ENCODE results near the gene MED15. TPM values are rescaled to one million over a fixed set of nuclear protein-coding genes. Genes with fewer than 3 reads are reported as not detected.

Gene MED15
- total RNA-seq, 1 experiment from 2014 or later: 59.3 TPM

DNA sequence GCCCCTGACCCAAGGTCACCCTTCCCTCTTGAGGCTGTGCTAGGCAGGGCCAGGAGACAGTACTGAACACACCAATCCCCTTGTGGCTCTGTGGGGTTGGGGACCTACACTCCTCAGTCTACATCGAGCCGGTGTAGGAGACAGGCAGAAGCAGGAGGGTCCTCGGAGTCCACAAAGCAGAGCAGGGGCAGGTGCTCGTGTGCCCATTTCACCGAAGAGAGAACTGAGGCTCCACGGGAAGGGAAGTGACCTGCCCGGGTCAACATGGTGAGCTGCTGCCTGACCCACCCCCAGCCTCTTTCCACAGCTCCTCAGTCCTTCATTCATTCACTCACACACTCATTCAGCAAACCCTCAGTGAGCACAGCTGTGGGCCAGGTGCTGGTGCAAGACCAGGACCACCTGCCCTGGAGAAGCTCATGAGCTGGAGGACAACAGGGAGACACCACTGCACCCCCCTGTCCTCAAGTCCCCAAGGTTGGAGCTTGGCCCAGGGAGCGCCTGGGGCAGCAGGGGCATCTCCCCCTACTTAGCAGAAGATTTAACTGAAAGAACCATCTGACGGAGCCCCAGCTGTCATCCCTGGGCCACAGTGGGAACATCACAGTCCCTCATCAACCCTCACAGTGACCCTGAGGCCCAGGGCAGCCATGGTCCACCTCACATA is 127.3 kb downstream of the MED15 start:
- DNase-seq (ENCODE audit: low read depth, low spot score) (no peak), ATAC-seq (no peak)
- no peaks in the 10 kb centered on the region for H3K9me3 ChIP-seq (ENCODE audit: control insufficient read depth, insufficient read depth, low read depth, low read length)
- in situ Hi-C loops (cut with HindIII; ENCODE audit: low pct_unique_long_range_greater_than_20kb, low sequenced_read_pairs): no loop called here
- ChIA-PET POLR2A (no interaction called here), CTCF (no interaction called here)
- H3K36me3 ChIP-seq (ENCODE audit: control insufficient read depth, insufficient read depth, low read length): no peaks in the 10 kb centered on the region
- H3K4me3 ChIP-seq (ENCODE audit: low read depth in 2 of 2, low read length in 2 of 2): no peak overlapping the region
- H3K27ac ChIP-seq (ENCODE audit: low read length): no peak overlapping the region
- no TSS peak for BruUV-seq (replicated peaks)
- no peak for TF ChIP-seq POLR2AphosphoS5 (IDR thresholded peaks at IDR 0.05; ENCODE audit: low read depth, low read length)
- TF ChIP-seq, protein P1, sequence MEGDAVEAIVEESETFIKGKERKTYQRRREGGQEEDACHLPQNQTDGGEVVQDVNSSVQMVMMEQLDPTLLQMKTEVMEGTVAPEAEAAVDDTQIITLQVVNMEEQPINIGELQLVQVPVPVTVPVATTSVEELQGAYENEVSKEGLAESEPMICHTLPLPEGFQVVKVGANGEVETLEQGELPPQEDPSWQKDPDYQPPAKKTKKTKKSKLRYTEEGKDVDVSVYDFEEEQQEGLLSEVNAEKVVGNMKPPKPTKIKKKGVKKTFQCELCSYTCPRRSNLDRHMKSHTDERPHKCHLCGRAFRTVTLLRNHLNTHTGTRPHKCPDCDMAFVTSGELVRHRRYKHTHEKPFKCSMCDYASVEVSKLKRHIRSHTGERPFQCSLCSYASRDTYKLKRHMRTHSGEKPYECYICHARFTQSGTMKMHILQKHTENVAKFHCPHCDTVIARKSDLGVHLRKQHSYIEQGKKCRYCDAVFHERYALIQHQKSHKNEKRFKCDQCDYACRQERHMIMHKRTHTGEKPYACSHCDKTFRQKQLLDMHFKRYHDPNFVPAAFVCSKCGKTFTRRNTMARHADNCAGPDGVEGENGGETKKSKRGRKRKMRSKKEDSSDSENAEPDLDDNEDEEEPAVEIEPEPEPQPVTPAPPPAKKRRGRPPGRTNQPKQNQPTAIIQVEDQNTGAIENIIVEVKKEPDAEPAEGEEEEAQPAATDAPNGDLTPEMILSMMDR (IDR thresholded peaks at IDR 0.05): no peak
- TF ChIP-seq, protein P2, sequence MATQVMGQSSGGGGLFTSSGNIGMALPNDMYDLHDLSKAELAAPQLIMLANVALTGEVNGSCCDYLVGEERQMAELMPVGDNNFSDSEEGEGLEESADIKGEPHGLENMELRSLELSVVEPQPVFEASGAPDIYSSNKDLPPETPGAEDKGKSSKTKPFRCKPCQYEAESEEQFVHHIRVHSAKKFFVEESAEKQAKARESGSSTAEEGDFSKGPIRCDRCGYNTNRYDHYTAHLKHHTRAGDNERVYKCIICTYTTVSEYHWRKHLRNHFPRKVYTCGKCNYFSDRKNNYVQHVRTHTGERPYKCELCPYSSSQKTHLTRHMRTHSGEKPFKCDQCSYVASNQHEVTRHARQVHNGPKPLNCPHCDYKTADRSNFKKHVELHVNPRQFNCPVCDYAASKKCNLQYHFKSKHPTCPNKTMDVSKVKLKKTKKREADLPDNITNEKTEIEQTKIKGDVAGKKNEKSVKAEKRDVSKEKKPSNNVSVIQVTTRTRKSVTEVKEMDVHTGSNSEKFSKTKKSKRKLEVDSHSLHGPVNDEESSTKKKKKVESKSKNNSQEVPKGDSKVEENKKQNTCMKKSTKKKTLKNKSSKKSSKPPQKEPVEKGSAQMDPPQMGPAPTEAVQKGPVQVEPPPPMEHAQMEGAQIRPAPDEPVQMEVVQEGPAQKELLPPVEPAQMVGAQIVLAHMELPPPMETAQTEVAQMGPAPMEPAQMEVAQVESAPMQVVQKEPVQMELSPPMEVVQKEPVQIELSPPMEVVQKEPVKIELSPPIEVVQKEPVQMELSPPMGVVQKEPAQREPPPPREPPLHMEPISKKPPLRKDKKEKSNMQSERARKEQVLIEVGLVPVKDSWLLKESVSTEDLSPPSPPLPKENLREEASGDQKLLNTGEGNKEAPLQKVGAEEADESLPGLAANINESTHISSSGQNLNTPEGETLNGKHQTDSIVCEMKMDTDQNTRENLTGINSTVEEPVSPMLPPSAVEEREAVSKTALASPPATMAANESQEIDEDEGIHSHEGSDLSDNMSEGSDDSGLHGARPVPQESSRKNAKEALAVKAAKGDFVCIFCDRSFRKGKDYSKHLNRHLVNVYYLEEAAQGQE (IDR thresholded peaks at IDR 0.05; ENCODE audit: insufficient read depth in 1 of 2, low read depth in 2 of 2, low read length in 1 of 2): no peak
- H3K27me3 ChIP-seq (ENCODE audit: control insufficient read depth, insufficient read depth, low read length): peaks cover 2% of the 10 kb centered on the region; the same call in 1 of the 2 replicates
- intact Hi-C loops (cut with micrococcal nuclease; ENCODE audit: unreplicated experiment): no loop called here
- no peaks in the 10 kb centered on the region for H3K4me1 ChIP-seq (ENCODE audit: control insufficient read depth, insufficient read depth, low read length)

DNA sequence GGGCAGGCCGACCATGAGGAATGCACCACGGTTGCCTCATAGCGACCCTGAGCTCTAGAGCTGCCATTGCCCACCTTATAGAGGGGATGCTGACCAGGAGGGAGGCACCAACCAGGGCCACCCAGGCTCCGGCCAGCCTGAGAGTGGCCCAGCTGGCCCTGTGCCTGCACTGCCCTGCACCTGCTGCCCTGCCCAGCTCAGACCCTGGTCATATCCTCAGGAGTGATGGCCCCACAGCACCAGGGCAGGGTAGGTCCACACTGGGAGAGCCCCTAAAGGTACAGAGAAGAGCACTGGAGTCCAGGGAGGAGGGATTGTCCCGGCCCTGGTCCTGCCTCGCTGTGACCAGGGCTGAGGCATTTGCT is 127.8 kb downstream of the MED15 start:
- TF ChIP-seq, protein P1 (IDR thresholded peaks at IDR 0.05): no peak
- TF ChIP-seq TCF7L2 (IDR thresholded peaks at IDR 0.05; ENCODE audit: low read depth, low read length): no peak
- TF ChIP-seq SIN3A (IDR thresholded peaks at IDR 0.05; ENCODE audit: borderline replicate concordance, insufficient read depth, low read depth, low read length): no peak
- TF ChIP-seq, protein P2 (IDR thresholded peaks at IDR 0.05; ENCODE audit: insufficient read depth in 1 of 2, low read depth in 2 of 2, low read length in 1 of 2): no peak
- TF ChIP-seq POLR2AphosphoS5 (IDR thresholded peaks at IDR 0.05; ENCODE audit: low read depth, low read length): no peak
- ChIA-PET CTCF (no interaction called here), POLR2A (no interaction called here)
- intact Hi-C loops (cut with micrococcal nuclease; ENCODE audit: unreplicated experiment): no loop called here
- in situ Hi-C loops (cut with HindIII; ENCODE audit: low pct_unique_long_range_greater_than_20kb, low sequenced_read_pairs): no loop called here
- H3K4me3 ChIP-seq (ENCODE audit: low read depth in 2 of 2, low read length in 2 of 2): no peak overlapping the region
- H3K4me1 ChIP-seq (ENCODE audit: control insufficient read depth, insufficient read depth, low read length): no peaks in the 10 kb centered on the region
- ATAC-seq: no peak
- BruUV-seq (replicated peaks): no TSS peak
- H3K27me3 ChIP-seq (ENCODE audit: control insufficient read depth, insufficient read depth, low read length): peaks cover 2% of the 10 kb centered on the region; the same call in 1 of the 2 replicates
- no peak overlapping the region for H3K27ac ChIP-seq (ENCODE audit: low read length)
- H3K36me3 ChIP-seq (ENCODE audit: control insufficient read depth, insufficient read depth, low read length): no peaks in the 10 kb centered on the region
- H3K9me3 ChIP-seq (ENCODE audit: control insufficient read depth, insufficient read depth, low read depth, low read length): no peaks in the 10 kb centered on the region
- no peak for DNase-seq (ENCODE audit: low read depth, low spot score)
